Measurements from ENCODE around the gene GRK2. TPM values are rescaled to one million over a fixed set of nuclear protein-coding genes. Genes with fewer than 3 reads are reported as not detected.
"Not testable (repeated sequence)": the region's sequence is repeated elsewhere in the genome, so short reads cannot be mapped to it uniquely, and the experiment has no call there.

Gene GRK2
- total RNA-seq, 2 donors from 2014 or later: 27.4 to 36.3 TPM

DNA sequence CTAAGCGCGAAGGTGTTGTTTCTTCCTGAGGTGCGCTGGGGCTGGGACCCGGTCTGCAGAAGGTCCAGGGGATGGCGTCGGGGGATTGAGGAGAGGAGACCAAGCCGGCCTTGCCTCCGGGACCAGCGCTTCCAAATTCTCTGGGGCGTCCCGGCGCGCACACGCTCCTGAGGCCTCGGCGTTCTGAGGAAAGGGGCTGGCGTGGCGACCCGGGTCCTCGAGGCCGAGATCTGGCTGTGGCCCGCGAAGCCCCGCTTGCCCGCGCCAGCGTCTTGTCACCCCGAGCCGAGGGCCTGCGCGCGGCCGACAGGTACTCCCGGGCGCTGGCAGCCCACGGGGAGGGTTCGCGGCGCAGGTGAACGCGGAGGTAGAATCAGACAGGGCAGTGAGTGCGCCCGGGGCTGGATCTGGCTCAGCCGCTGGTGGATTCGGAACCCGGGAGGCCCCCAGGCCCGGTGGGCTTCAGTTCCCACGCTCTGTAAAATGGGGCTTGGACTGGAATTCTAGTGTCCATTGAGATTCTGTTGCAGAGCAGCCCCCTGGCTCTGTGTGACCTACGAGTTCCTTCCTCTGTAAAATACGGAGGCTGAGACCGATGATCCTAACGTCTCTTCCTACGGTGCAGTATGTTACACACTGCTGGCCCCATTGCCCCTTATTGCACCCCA, 51.7 kb downstream of the GRK2 start:
- DNase-seq (peak in 3 of 4 donors; percentile 55 to 63 (median 58)), ATAC-seq (peak; percentile 43)
- TF ChIP-seq, protein P1, sequence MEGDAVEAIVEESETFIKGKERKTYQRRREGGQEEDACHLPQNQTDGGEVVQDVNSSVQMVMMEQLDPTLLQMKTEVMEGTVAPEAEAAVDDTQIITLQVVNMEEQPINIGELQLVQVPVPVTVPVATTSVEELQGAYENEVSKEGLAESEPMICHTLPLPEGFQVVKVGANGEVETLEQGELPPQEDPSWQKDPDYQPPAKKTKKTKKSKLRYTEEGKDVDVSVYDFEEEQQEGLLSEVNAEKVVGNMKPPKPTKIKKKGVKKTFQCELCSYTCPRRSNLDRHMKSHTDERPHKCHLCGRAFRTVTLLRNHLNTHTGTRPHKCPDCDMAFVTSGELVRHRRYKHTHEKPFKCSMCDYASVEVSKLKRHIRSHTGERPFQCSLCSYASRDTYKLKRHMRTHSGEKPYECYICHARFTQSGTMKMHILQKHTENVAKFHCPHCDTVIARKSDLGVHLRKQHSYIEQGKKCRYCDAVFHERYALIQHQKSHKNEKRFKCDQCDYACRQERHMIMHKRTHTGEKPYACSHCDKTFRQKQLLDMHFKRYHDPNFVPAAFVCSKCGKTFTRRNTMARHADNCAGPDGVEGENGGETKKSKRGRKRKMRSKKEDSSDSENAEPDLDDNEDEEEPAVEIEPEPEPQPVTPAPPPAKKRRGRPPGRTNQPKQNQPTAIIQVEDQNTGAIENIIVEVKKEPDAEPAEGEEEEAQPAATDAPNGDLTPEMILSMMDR (IDR thresholded peaks at IDR 0.05): no peak
- Histone ChIP-seq H3K9me3 (no peaks in the 10 kb centered on the region), H3K27ac (peak overlapping the region; percentile 63 to 95 (median 85)), H3K4me3 (peak overlapping the region; percentile 70 to 82), H3K27me3 (no peaks in the 10 kb centered on the region), H3K4me1 (peaks cover 10% of the 10 kb centered on the region), H3K36me3 (replicated peaks in 1 of 2; ENCODE audit: insufficient read depth in 1 of 2, low read depth in 2 of 2) (no peaks in the 10 kb centered on the region)
- WGBS, 2 donors: 1% methylated on average over 19 to 53 of the region's 53 CpGs
- intact Hi-C loops (cut with DNase I): no loop called here

DNA sequence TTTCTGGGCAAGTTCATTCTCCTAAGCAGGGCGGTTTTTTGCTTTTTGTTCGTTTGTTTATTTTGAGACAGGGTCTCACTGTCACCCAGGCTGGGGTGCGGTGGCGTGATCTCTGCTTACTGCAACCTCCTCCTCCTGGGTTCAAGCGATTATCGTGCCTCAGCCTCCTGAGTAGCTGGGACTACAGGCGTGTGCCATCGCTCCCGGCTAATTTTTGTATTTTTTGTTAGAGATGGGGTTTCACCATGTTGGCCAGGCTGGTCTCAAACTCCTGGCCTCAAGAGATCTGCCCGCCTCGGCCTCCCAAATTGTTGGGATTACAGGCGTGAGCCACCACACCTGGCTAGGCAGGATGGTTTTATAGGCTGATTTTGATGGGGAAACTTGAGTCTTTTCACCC, 52.6 kb downstream of the GRK2 start:
- H3K27me3 ChIP-seq; ATAC-seq; DNase-seq; H3K4me1 ChIP-seq; H3K9me3 ChIP-seq; intact Hi-C loops (cut with DNase I); H3K36me3 ChIP-seq (replicated peaks in 1 of 2; ENCODE audit: insufficient read depth in 1 of 2, low read depth in 2 of 2); H3K4me3 ChIP-seq; H3K27ac ChIP-seq: not testable (repeated sequence)
- WGBS, 2 donors: 72 to 79% methylated on average over 12 of the region's 12 CpGs

DNA sequence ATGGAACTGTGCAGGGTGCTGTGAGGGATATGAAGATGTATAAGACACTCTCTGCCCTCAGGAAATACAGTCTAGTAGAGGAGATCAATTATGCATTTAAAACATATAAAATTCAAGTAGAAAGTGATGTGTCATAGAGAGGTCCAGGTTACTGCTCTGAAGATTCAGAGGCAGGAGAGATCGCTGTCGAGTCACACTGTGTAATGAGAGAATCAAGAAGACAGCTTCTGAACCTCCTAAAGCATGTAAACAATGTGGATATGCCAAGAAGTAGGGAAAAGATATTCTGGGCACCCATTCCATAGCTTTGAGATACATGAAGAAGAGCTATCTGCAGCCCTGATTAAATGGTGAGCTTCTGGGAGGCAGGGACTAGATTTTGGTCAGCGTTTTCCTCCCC, 53.7 kb downstream of the GRK2 start:
- H3K27ac ChIP-seq: no peak overlapping the region
- no peaks in the 10 kb centered on the region for H3K36me3 ChIP-seq (replicated peaks in 1 of 2; ENCODE audit: insufficient read depth in 1 of 2, low read depth in 2 of 2)
- no peaks in the 10 kb centered on the region for H3K27me3 ChIP-seq
- peaks cover 10% of the 10 kb centered on the region for H3K4me1 ChIP-seq
- no peak overlapping the region for H3K4me3 ChIP-seq
- ATAC-seq (no peak), DNase-seq (no peak)
- no peak for TF ChIP-seq POLR2A (IDR thresholded peaks at IDR 0.05)
- TF ChIP-seq, protein P1 (IDR thresholded peaks at IDR 0.05): no peak
- intact Hi-C loops (cut with DNase I): no loop called here
- 87 to 88% methylated on average over 3 of the region's 3 CpGs for WGBS, 2 donors
- no peaks in the 10 kb centered on the region for H3K9me3 ChIP-seq

DNA sequence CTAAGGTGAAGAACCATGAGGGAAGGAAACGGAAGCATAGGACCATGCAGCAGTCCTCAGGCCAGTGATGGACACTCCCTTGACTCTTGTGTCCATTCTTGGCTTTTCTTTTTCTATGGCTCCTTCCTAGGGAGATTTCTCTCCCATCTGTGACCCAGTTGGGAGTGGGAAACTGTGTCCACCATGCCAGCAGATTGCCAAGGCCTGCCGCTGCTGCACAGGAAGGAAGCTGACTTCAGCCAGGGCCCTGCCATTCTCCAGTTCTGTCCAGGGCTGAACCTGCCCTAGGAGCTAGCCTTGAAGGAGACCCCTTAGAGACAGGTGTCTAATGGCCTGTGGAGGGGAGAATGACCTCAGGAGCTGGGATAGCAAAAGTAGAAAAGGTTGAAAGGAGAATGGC, 54.4 kb downstream of the GRK2 start:
- Histone ChIP-seq H3K4me3 (no peak overlapping the region), H3K9me3 (no peaks in the 10 kb centered on the region), H3K4me1 (peaks cover 10% of the 10 kb centered on the region), H3K36me3 (replicated peaks in 1 of 2; ENCODE audit: insufficient read depth in 1 of 2, low read depth in 2 of 2) (no peaks in the 10 kb centered on the region), H3K27me3 (no peaks in the 10 kb centered on the region), H3K27ac (no peak overlapping the region)
- no peak for DNase-seq
- ATAC-seq: no peak
- TF ChIP-seq POLR2A (IDR thresholded peaks at IDR 0.05): no peak
- TF ChIP-seq, protein P1 (IDR thresholded peaks at IDR 0.05): no peak
- WGBS, 2 donors: 89 to 94% methylated on average over 2 of the region's 2 CpGs
- intact Hi-C loops (cut with DNase I): no loop called here

DNA sequence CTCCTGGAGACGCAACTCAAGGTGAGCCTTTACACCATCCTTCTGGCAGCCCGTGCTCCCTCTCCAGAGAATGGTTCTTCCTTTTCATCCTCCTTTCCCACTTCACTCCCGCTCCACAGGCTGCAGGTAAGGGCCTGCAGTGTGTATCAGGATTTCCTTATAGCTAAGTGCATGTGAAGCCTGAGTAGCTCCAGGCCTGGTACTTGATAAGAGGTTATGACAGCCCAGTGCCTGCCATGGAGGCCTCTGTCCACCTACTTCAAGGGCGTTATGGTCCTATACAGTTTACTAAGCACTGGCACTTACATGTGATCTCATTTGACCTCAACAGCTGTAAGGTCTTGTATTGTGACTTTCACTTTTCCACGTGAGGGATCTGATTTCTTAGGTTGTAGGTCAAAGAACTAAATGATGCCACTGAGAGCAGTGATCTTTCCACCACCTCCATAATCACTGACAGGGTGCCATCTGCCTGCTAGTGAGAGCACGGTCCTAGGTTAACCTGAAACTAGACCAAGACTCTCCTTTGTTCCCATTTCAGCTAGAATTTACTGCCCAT, 55.1 kb downstream of the GRK2 start:
- Histone ChIP-seq H3K36me3 (replicated peaks in 1 of 2; ENCODE audit: insufficient read depth in 1 of 2, low read depth in 2 of 2) (no peaks in the 10 kb centered on the region), H3K27ac (no peak overlapping the region), H3K9me3 (no peaks in the 10 kb centered on the region), H3K4me3 (no peak overlapping the region), H3K4me1 (peaks cover 10% of the 10 kb centered on the region), H3K27me3 (no peaks in the 10 kb centered on the region)
- intact Hi-C loops (cut with DNase I): no loop called here
- DNase-seq: no peak
- TF ChIP-seq, protein P1 (IDR thresholded peaks at IDR 0.05): no peak
- TF ChIP-seq POLR2A (IDR thresholded peaks at IDR 0.05): no peak
- ATAC-seq: no peak
- 75 to 83% methylated on average over 6 of the region's 6 CpGs for WGBS, 2 donors

Measured in body of pancreas (tissue), 4 donors.